Mesenchymal stem cell (in vitro differentiated cells and primary cell): ENCODE results near the gene KIRREL2.

ENCODE experiments used
- DNase-seq: peaks from one replicate; pipeline ENCODE4 v3.0.0-alpha.2; 2013
- H2AFZ ChIP-seq: one replicate; pipeline ENCODE4 v1.6.1; 2013; ENCODE audit warnings: low read depth, mild to moderate bottlenecking, control low read depth, inconsistent platforms, low read length, moderate library complexity
- H2AK5ac ChIP-seq: 2 replicates; pipeline ENCODE4 v1.6.1; 2013; ENCODE audit warnings: low read length, moderate library complexity, mild to moderate bottlenecking, inconsistent platforms; ENCODE audit not compliant: severe bottlenecking
- H2BK120ac ChIP-seq: one replicate; pipeline ENCODE4 v1.6.1; 2013; ENCODE audit warnings: low read depth, mild to moderate bottlenecking, inconsistent platforms, low read length, moderate library complexity
- H2BK12ac ChIP-seq, 2 experiments: one replicate each; pipeline ENCODE4 v1.6.1; 2013; ENCODE audit warnings: inconsistent platforms in 2 of 2, low read length in 2 of 2, mild to moderate bottlenecking in 2 of 2, moderate library complexity in 2 of 2, control low read depth in 1 of 2
- H2BK15ac ChIP-seq: one replicate; pipeline ENCODE4 v1.6.1; 2013; ENCODE audit warnings: mild to moderate bottlenecking, low read depth, inconsistent platforms; ENCODE audit not compliant: poor library complexity, severe bottlenecking
- H2BK5ac ChIP-seq: 2 replicates; pipeline ENCODE4 v1.6.1; 2013; ENCODE audit warnings: low read depth, mild to moderate bottlenecking, low read length, control low read depth, inconsistent platforms; ENCODE audit not compliant: poor library complexity, severe bottlenecking
- H3K14ac ChIP-seq, 2 experiments: one replicate each; pipeline ENCODE4 v1.6.1; 2013; ENCODE audit warnings: inconsistent platforms in 2 of 2, low read length in 2 of 2, control low read depth in 1 of 2, mild to moderate bottlenecking in 1 of 2, moderate library complexity in 1 of 2
- H3K18ac ChIP-seq, 2 experiments: one replicate each; pipeline ENCODE4 v1.6.1; 2013; ENCODE audit warnings: inconsistent platforms in 2 of 2, low read length in 2 of 2, control low read depth in 1 of 2, low read depth in 1 of 2, mild to moderate bottlenecking in 1 of 2
- H3K23ac ChIP-seq, 2 experiments: one replicate each; pipeline ENCODE4 v1.6.1; 2013; ENCODE audit warnings: inconsistent platforms in 2 of 2, low read length in 2 of 2, mild to moderate bottlenecking in 2 of 2, moderate library complexity in 2 of 2, control low read depth in 1 of 2
- H3K27ac ChIP-seq: 2 replicates; pipeline ENCODE4 v1.5.1; 2013; ENCODE audit warnings: mild to moderate bottlenecking, moderate library complexity, low read length, control low read depth, inconsistent platforms; ENCODE audit not compliant: poor library complexity, severe bottlenecking
- H3K27me3 ChIP-seq, 2 experiments: 2 replicates each; pipeline versions ENCODE4 v1.6.1 to v1.7.0; 2013; ENCODE audit warnings: low read length in 2 of 2, mild to moderate bottlenecking in 2 of 2, moderate library complexity in 2 of 2, control low read depth in 1 of 2, inconsistent platforms in 1 of 2; ENCODE audit not compliant: control insufficient read depth in 1 of 2, insufficient read depth in 1 of 2
- H3K36me3 ChIP-seq, 2 experiments: 2 replicates each; pipeline versions ENCODE4 v1.6.1 to v1.7.0; 2013; ENCODE audit warnings: low read length in 2 of 2, control low read depth in 1 of 2, inconsistent platforms in 1 of 2, low read depth in 1 of 2, mild to moderate bottlenecking in 1 of 2; ENCODE audit not compliant: insufficient read depth in 2 of 2, control insufficient read depth in 1 of 2
- H3K4ac ChIP-seq, 2 experiments: one replicate each; pipeline ENCODE4 v1.6.1; 2013; ENCODE audit warnings: inconsistent platforms in 2 of 2, low read length in 2 of 2, mild to moderate bottlenecking in 2 of 2, moderate library complexity in 2 of 2, control low read depth in 1 of 2, low read depth in 1 of 2
- H3K4me1 ChIP-seq: 2 replicates; pipeline ENCODE4 v1.6.1; 2013; ENCODE audit warnings: low read depth, low read length, control low read depth; ENCODE audit not compliant: control insufficient read depth, insufficient read depth
- H3K4me2 ChIP-seq: 2 replicates; pipeline ENCODE4 v1.6.1; 2013; ENCODE audit warnings: low read length, mild to moderate bottlenecking, inconsistent platforms; ENCODE audit not compliant: poor library complexity, severe bottlenecking
- H3K4me3 ChIP-seq, 2 experiments: 2 replicates each; pipeline versions ENCODE4 v1.5.1 to v1.7.0; 2013; ENCODE audit warnings: low read length in 2 of 2, mild to moderate bottlenecking in 2 of 2, control low read depth in 1 of 2, low read depth in 1 of 2; ENCODE audit not compliant: insufficient read depth in 1 of 2
- H3K79me1 ChIP-seq: replicated peaks from 2 replicates; pipeline ENCODE4 v1.6.1; 2013; ENCODE audit warnings: mild to moderate bottlenecking, control low read depth, low read length, inconsistent platforms; ENCODE audit not compliant: poor library complexity, severe bottlenecking
- H3K9ac ChIP-seq: 2 replicates; pipeline ENCODE4 v1.7.0; 2013; ENCODE audit warnings: mild to moderate bottlenecking, low read length, moderate library complexity
- H3K9me3 ChIP-seq: 2 replicates; pipeline ENCODE4 v1.7.0; 2013; ENCODE audit warnings: mild to moderate bottlenecking, low read length; ENCODE audit not compliant: control insufficient read depth
- H4K8ac ChIP-seq: one replicate; pipeline ENCODE4 v1.6.1; 2013; ENCODE audit warnings: inconsistent platforms, mild to moderate bottlenecking, low read length, moderate library complexity
- H4K91ac ChIP-seq: one replicate; pipeline ENCODE4 v1.6.1; 2013; ENCODE audit warnings: mild to moderate bottlenecking, low read length, inconsistent platforms
- WGBS: methylation state at CpG from one replicate; pipeline ENCODE4 v1.1.7; 2013; ENCODE audit warnings: mixed read lengths; 5-methylcytosine and 5-hydroxymethylcytosine counted together

Gene KIRREL2

DNA sequence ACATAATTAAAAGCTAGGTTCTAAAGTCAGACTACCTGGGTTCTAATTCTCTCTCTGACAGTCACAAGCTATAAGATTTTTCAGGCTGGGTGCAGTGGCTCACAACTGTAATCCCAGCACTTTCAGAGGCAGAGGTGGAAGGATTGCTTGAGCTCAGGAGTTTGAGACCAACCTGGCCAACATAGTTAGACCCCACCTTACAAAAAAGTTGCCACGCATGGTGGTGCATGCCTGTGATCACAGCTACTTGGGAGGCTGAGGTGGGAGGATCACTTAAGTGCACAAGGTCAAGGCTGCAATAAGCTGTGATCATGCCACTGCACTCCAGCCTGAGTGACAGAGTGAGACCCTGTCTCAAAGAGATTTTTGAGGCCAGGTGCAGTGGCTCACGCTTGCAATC is 37.6 kb downstream of the KIRREL2 start:
- Histone ChIP-seq H2BK5ac (no peak overlapping the region), H3K27me3 (no peaks in the 10 kb centered on the region), H3K9ac (no peak overlapping the region), H3K9me3 (no peaks in the 10 kb centered on the region), H3K79me1 (peaks cover 36% of the 10 kb centered on the region), H2AFZ (no peak overlapping the region), H3K36me3 (peaks cover 51 to 66% of the 10 kb centered on the region in 2 experiments), H4K8ac (no peak overlapping the region), H3K14ac (no peak overlapping the region), H4K91ac (no peak overlapping the region), H3K4me2 (no peak overlapping the region), H2BK15ac (no peak overlapping the region), H3K18ac (no peak overlapping the region), H3K27ac (no peak overlapping the region), H2BK12ac (no peak overlapping the region), H3K4ac (no peak overlapping the region), H2AK5ac (no peak overlapping the region), H3K4me1 (peaks cover 9% of the 10 kb centered on the region), H3K4me3 (no peak overlapping the region), H3K23ac (no peak overlapping the region), H2BK120ac (no peak overlapping the region)
- WGBS: 98% methylated on average over 2 of the region's 2 CpGs
- no peak for DNase-seq

DNA sequence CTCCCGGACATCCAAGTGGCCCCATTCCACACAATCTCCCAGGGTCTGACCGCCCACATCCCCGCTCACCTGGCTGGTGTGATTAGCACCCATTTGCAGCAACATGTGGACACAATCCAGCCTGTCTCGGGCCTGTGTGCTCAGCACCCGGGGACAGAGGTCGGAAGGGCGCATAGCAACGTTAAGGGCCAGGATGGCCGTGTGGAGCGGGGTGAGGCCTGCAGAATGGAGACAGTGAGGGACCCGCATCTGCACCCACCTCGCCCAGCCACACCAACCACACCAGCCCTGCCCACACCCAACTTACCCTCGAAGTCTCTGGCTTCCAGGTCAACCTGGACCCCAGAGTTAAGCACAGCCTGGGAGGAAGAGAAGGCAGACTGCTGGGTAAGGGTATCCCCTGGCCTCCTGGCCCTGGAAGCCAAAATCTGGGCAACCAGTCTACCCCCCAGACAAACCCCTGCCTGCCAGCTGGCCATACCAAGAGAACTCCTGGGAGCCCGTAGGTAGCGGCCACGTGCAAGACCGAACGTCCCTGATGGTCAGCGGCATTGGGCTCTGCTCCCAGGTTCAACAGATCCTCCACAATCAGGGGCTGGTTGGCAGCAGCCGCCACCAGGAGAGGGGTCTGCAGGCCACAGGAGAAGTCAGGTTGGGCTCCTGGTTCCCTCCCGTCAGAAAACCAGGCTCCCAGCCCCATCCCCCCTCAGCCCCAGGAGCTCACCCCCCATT is 39.4 kb downstream of the KIRREL2 start:
- Histone ChIP-seq H2AFZ (no peak overlapping the region), H3K27me3 (no peaks in the 10 kb centered on the region), H2BK15ac (no peak overlapping the region), H3K14ac (no peak overlapping the region), H3K23ac (no peak overlapping the region), H2BK12ac (no peak overlapping the region), H4K8ac (no peak overlapping the region), H4K91ac (no peak overlapping the region), H3K4me3 (no peak overlapping the region), H3K18ac (no peak overlapping the region), H3K4ac (no peak overlapping the region), H3K4me1 (peaks cover 13% of the 10 kb centered on the region), H3K27ac (no peak overlapping the region), H3K9ac (no peak overlapping the region), H3K79me1 (peaks cover 33% of the 10 kb centered on the region), H2AK5ac (no peak overlapping the region), H3K9me3 (no peaks in the 10 kb centered on the region), H3K4me2 (no peak overlapping the region), H2BK5ac (no peak overlapping the region), H2BK120ac (no peak overlapping the region), H3K36me3 (peaks cover 38 to 48% of the 10 kb centered on the region in 2 experiments)
- DNase-seq: no peak
- 98% methylated on average over 16 of the region's 21 CpGs for WGBS

DNA sequence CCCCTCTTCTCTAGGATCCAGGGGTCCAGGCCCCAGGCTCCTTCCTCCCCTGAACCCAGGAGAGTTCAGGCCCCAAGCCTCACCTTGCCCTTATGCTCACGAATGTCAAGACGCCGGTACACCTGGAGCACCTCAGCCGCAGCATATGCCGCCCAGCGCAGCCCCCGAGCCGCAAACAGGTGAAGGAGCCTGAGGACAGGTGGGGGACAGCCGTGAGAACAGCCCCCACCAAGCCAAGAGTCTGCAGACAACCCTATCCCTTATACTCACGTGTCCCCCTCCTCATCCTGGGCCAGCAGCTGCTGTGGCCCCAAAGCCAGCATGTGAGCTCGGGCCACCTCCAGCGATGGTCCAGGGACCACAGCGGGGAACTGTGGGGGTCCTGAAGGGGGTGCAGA is 39.9 kb downstream of the KIRREL2 start:
- 98% methylated on average over 13 of the region's 13 CpGs for WGBS
- Histone ChIP-seq H2AK5ac (no peak overlapping the region), H3K14ac (no peak overlapping the region), H2BK5ac (no peak overlapping the region), H2BK15ac (no peak overlapping the region), H3K27ac (no peak overlapping the region), H3K36me3 (peaks cover 38 to 46% of the 10 kb centered on the region in 2 experiments), H3K27me3 (no peaks in the 10 kb centered on the region), H3K23ac (no peak overlapping the region), H3K18ac (no peak overlapping the region), H3K9ac (no peak overlapping the region), H3K4me1 (peaks cover 15% of the 10 kb centered on the region), H2BK12ac (no peak overlapping the region), H3K9me3 (no peaks in the 10 kb centered on the region), H3K79me1 (peaks cover 33% of the 10 kb centered on the region), H3K4ac (no peak overlapping the region), H3K4me3 (no peak overlapping the region), H2BK120ac (no peak overlapping the region), H3K4me2 (no peak overlapping the region), H4K91ac (peak overlapping the region; percentile 39), H4K8ac (no peak overlapping the region), H2AFZ (no peak overlapping the region)
- no peak for DNase-seq

DNA sequence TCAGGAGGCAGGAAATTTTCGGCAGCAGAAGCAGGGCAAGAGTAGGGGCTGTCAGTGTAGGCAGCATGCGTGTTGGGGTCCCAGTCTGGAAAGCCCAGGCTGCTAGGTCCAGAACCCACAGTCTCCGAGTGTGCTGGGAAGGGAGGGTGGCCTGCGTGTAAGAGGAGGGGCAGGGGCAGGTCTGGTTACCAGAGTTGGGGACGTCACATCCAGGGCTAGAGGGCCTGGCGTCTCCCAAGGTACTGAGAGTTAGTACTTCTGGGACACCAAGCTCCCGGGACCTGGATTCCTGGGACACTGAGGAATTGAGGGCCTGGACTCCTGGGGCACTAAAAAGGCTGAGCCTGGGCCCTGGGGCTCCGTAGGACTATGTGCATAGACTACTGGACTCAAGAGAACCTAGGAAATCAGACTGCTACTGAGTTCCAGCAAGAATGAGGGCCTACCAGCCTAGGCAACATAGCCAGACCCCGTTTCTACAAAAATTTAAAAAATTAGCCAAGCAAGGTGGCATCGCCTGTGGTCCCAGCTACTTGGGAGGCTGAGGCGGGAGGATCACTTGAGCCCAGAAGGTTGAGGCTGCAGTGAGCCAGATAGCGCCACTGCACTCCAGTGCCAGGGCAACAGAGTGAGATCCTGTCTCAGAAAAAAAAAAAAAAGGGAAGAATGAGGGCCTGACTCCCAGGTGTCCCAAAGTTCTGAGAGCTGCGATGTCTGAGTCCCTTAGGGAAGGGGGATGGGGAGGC is 41.2 kb downstream of the KIRREL2 start:
- Histone ChIP-seq H3K23ac (no peak overlapping the region), H3K18ac (no peak overlapping the region), H3K79me1 (peaks cover 33% of the 10 kb centered on the region), H2AK5ac (no peak overlapping the region), H2BK15ac (peak overlapping the region; percentile 13), H3K9ac (peak overlapping the region; percentile 92), H4K8ac (no peak overlapping the region), H3K4ac (no peak overlapping the region), H2AFZ (no peak overlapping the region), H3K27me3 (no peaks in the 10 kb centered on the region), H4K91ac (no peak overlapping the region), H2BK5ac (no peak overlapping the region), H2BK12ac (peak overlapping the region in 1 of 2 experiments; percentile 18), H3K14ac (no peak overlapping the region), H3K4me2 (peak overlapping the region; percentile 99), H3K9me3 (no peaks in the 10 kb centered on the region), H3K36me3 (peaks cover 32 to 41% of the 10 kb centered on the region in 2 experiments), H3K4me1 (peaks cover 21% of the 10 kb centered on the region), H3K27ac (no peak overlapping the region), H2BK120ac (no peak overlapping the region), H3K4me3 (peak overlapping the region in 1 of 2 experiments; percentile 93)
- DNase-seq: no peak
- 96% methylated on average over 13 of the region's 13 CpGs for WGBS
